ENCODE results near the gene ST7.

DNA sequence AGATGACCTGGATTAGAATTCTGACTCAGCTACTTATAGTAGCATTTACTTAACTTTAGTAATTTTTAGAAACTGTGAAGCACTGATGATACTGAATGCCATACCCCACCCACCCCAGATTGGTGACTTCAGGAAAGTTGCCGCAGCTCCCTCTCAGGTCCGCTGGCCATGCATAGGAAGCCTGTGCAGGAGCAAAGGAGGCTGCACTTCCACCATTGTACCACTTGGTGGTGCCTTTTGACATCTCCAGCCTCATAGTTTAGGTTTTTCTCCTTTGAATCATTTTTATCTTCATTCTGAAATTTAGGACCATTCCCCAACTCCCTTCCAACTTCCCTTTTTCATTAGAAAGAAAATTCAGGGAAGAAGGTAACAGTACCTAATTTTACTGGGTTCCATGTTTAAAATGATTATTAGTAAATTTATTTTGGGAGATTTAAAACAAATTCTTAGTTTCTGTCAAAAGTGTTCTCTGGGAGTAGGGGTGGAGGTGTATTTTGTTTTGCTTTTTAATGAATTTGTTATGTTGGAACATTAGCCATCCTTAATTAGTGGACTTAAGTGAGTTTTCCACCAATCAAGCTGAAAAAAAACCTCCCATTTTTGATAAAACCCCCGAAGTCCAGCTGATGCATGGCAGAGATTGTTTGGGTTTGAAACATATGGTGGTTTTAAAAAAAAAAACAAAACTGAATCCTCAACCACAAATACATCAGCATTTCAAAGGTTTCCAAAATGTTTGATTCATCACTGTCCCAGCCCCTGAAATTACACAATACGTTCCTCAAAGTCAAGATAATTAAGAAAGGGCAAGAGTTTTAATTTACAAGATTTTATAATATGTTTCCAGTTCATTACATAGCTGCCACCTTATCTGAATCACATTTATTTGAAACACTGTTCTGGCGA is 259.9 kb downstream of the ST7 start:
- no peak for TF ChIP-seq EP300 (IDR thresholded peaks at IDR 0.05)
- TF ChIP-seq, protein P1, sequence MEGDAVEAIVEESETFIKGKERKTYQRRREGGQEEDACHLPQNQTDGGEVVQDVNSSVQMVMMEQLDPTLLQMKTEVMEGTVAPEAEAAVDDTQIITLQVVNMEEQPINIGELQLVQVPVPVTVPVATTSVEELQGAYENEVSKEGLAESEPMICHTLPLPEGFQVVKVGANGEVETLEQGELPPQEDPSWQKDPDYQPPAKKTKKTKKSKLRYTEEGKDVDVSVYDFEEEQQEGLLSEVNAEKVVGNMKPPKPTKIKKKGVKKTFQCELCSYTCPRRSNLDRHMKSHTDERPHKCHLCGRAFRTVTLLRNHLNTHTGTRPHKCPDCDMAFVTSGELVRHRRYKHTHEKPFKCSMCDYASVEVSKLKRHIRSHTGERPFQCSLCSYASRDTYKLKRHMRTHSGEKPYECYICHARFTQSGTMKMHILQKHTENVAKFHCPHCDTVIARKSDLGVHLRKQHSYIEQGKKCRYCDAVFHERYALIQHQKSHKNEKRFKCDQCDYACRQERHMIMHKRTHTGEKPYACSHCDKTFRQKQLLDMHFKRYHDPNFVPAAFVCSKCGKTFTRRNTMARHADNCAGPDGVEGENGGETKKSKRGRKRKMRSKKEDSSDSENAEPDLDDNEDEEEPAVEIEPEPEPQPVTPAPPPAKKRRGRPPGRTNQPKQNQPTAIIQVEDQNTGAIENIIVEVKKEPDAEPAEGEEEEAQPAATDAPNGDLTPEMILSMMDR (IDR thresholded peaks at IDR 0.05): peak in 3 of 4 experiments; percentile 43 to 74 (median 47)

All from sigmoid colon (tissue), 4 donors.